ENCODE data around the gene TNFRSF1B.

Gene TNFRSF1B

DNA sequence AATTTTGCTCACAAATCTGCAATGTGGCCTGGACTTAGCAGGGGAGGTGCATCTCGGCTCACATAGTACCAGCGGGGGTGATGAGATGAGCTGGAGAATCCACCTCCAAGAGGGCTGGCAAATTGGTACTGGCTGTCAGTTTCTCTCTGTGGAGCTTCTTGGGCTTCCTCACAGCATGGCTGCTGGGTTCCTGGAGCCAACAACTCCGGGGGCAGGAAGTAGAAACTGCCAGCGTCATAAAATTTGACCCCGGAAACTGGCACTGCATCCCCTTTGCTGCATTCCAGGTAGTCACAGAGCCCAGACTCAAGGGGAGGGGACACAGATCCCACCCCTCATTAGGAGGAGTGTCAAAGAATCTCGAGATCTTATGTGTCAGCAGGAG lies 17.0 kb upstream of the TNFRSF1B start:
- no peaks in the 10 kb centered on the region for H3K36me3 ChIP-seq (ENCODE audit: insufficient read depth)
- no peaks in the 10 kb centered on the region for H4K20me1 ChIP-seq (ENCODE audit: insufficient read depth)
- peak overlapping the region; percentile 91 for H3K4me2 ChIP-seq
- H3K27ac ChIP-seq = peak overlapping the region; percentile 78; the same call in 1 of the 2 replicates
- 0 out of 2 replicates have a peak, but pooled peaks cover 4% of the 10 kb centered on the region for H3K79me2 ChIP-seq (ENCODE audit: insufficient read depth, low read depth)
- TF ChIP-seq, protein P1, sequence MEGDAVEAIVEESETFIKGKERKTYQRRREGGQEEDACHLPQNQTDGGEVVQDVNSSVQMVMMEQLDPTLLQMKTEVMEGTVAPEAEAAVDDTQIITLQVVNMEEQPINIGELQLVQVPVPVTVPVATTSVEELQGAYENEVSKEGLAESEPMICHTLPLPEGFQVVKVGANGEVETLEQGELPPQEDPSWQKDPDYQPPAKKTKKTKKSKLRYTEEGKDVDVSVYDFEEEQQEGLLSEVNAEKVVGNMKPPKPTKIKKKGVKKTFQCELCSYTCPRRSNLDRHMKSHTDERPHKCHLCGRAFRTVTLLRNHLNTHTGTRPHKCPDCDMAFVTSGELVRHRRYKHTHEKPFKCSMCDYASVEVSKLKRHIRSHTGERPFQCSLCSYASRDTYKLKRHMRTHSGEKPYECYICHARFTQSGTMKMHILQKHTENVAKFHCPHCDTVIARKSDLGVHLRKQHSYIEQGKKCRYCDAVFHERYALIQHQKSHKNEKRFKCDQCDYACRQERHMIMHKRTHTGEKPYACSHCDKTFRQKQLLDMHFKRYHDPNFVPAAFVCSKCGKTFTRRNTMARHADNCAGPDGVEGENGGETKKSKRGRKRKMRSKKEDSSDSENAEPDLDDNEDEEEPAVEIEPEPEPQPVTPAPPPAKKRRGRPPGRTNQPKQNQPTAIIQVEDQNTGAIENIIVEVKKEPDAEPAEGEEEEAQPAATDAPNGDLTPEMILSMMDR (conservative IDR thresholded peaks at IDR 0.05; ENCODE audit: low read depth, low read length) = no peak
- H3K27me3 ChIP-seq (ENCODE audit: insufficient read depth, low read depth) = no peaks in the 10 kb centered on the region
- H2AFZ ChIP-seq (ENCODE audit: low read depth) = no peak overlapping the region
- H3K4me3 ChIP-seq (IDR thresholded peaks at IDR 0.05; ENCODE audit: insufficient read depth, low read depth, low read length) = no peak overlapping the region
- peaks cover 50% of the 10 kb centered on the region for H3K4me1 ChIP-seq (ENCODE audit: low read depth, poor library complexity, severe bottlenecking)
- no peak overlapping the region for H3K9ac ChIP-seq

DNA sequence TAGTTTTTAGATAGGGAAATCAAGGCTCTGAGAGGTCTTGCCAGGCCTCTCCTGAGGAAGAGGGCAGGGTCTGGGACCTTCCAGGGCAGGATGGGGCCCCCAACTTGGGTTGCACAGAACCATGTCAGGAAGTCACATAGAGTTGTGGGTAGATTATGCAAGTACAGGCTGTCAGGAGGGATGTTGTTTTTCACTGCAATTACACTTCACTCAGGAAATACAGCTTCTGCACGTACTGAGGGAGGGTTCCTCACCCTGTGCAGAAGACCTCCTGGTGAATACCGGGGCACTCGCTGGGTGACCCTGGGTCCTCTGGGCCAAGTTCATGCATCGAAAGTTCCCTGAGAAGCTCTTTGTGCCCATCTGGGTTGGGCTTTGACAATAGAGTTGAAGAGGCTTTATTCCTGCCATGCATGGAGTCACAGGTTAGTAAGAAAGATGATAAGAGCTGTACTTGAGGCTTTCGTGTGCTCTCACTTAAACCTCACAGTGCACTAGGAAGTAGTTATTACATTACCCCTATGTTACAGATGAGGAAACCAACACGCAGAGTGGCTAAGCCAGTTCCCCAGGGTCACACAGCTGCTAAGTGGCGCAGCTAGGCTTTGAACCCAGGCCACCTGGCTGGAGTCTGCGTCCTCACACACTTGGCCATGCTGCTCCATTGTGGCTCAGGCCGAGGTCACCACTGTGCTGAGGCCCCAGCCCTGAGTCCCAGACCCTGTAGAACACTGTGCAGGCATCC lies 16.2 kb upstream of the TNFRSF1B start:
- no peak overlapping the region for H3K4me2 ChIP-seq
- H3K79me2 ChIP-seq (ENCODE audit: insufficient read depth, low read depth) = 0 out of 2 replicates have a peak, but pooled peaks cover 4% of the 10 kb centered on the region
- no peak overlapping the region; the same call in 1 of the 2 replicates for H3K27ac ChIP-seq
- TF ChIP-seq, protein P1 (conservative IDR thresholded peaks at IDR 0.05; ENCODE audit: low read depth, low read length) = no peak
- H4K20me1 ChIP-seq (ENCODE audit: insufficient read depth) = no peaks in the 10 kb centered on the region
- no peak overlapping the region for H3K4me3 ChIP-seq (IDR thresholded peaks at IDR 0.05; ENCODE audit: insufficient read depth, low read depth, low read length)
- no peaks in the 10 kb centered on the region for H3K36me3 ChIP-seq (ENCODE audit: insufficient read depth)
- H3K9ac ChIP-seq = no peak overlapping the region
- peaks cover 50% of the 10 kb centered on the region for H3K4me1 ChIP-seq (ENCODE audit: low read depth, poor library complexity, severe bottlenecking)
- no peaks in the 10 kb centered on the region for H3K27me3 ChIP-seq (ENCODE audit: insufficient read depth, low read depth)
- no peak overlapping the region for H2AFZ ChIP-seq (ENCODE audit: low read depth)

DNA sequence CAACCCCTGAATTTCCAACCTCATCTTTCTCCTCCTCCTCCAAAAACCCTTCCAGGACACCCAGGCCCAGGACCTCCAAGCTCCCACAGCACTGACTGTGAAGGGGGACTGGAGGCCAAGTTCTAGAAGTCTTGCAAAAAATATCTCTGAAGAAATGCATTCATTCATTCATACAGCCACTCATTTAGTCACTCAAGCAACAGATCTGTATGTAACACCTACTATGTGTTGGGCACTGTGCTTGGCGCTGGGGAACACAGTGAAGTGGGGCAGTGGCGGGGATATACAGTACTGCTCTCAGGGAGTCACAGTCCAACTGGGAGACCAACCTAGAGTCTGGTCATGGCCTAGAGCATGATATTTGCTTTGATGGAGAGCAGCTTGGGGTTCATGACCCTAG lies 15.3 kb upstream of the TNFRSF1B start:
- Histone ChIP-seq H3K4me2 (no peak overlapping the region), H3K27ac (no peak overlapping the region)

DNA sequence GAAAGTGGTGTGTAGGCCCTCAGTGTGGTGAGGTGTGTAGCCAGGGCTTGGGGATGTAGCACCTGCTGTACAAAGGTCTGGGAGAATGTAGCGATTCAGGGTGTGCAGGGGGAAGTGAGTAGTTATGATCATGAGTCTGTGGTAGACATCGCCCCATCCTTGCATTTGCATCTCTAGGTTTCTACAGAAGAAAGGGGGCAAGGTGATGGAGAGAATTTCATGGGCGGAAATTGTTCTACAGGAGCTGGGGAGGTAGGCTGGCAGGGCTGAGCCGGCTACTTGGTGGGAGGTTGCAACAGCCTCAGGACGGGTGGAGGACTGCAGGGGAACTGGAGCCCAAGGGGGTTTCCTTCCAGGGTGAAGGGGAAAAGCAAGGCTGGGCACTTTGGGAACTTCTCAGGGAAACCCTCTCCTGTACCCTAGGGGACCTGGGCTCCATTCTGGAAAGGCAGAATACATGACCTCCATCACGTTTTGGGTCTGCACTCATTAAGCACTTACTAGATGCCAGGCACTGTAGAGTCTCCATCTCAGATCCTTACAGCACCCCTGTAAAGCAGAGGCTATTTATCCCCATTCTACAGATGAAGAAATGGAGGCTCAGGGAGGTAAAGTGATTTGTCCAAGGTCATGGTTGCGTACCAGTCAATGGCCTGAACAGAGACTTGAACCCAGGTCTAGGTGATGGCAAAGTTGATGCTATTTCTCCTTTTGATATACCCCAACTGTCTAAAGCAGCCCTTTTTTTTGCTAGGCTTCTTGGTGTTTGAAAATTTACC lies 14.5 kb upstream of the TNFRSF1B start:
- H3K4me2 ChIP-seq = no peak overlapping the region

More for the DNA sequence above, 15.3 kb upstream of the TNFRSF1B start:
- no peak overlapping the region for H2AFZ ChIP-seq (ENCODE audit: low read depth)
- H3K4me1 ChIP-seq (ENCODE audit: low read depth, poor library complexity, severe bottlenecking) = peaks cover 46% of the 10 kb centered on the region
- H3K36me3 ChIP-seq (ENCODE audit: insufficient read depth) = no peaks in the 10 kb centered on the region
- TF ChIP-seq, protein P1 (conservative IDR thresholded peaks at IDR 0.05; ENCODE audit: low read depth, low read length) = no peak
- no peak overlapping the region for H3K9ac ChIP-seq
- H3K4me3 ChIP-seq (IDR thresholded peaks at IDR 0.05; ENCODE audit: insufficient read depth, low read depth, low read length) = no peak overlapping the region
- no peaks in the 10 kb centered on the region for H3K27me3 ChIP-seq (ENCODE audit: insufficient read depth, low read depth)
- H3K79me2 ChIP-seq (ENCODE audit: insufficient read depth, low read depth) = 0 out of 2 replicates have a peak, but pooled peaks cover 4% of the 10 kb centered on the region
- H4K20me1 ChIP-seq (ENCODE audit: insufficient read depth) = no peaks in the 10 kb centered on the region

More for the DNA sequence above, 14.5 kb upstream of the TNFRSF1B start:
- Histone ChIP-seq H3K4me1 (ENCODE audit: low read depth, poor library complexity, severe bottlenecking) (peaks cover 43% of the 10 kb centered on the region), H4K20me1 (ENCODE audit: insufficient read depth) (no peaks in the 10 kb centered on the region), H3K27me3 (ENCODE audit: insufficient read depth, low read depth) (no peaks in the 10 kb centered on the region), H3K4me3 (IDR thresholded peaks at IDR 0.05; ENCODE audit: insufficient read depth, low read depth, low read length) (no peak overlapping the region), H3K27ac (no peak overlapping the region), H3K36me3 (ENCODE audit: insufficient read depth) (no peaks in the 10 kb centered on the region), H3K79me2 (ENCODE audit: insufficient read depth, low read depth) (0 out of 2 replicates have a peak, but pooled peaks cover 4% of the 10 kb centered on the region), H2AFZ (ENCODE audit: low read depth) (no peak overlapping the region), H3K9ac (no peak overlapping the region)
- TF ChIP-seq, protein P1 (conservative IDR thresholded peaks at IDR 0.05; ENCODE audit: low read depth, low read length) = no peak

Data from KMS-11 (cell line).